ENCODE measurements around the gene CDH13.

- TF ChIP-seq CAMTA2 (CRISPR knock-in tag; conservative IDR thresholded peaks at IDR 0.05), result no peak
- no peak for TF ChIP-seq ZNF24 (IDR thresholded peaks at IDR 0.05)
- TF ChIP-seq CUX1 (CRISPR knock-in tag; IDR thresholded peaks at IDR 0.05), result no peak
- TF ChIP-seq CEBPZ (IDR thresholded peaks at IDR 0.05; ENCODE audit: borderline replicate concordance, low read depth, low read length), result no peak
- no peak for TF ChIP-seq UBTF (IDR thresholded peaks at IDR 0.05; ENCODE audit: borderline replicate concordance in 1 of 2, low read depth in 2 of 2, low read length in 2 of 2)
- no peak for TF ChIP-seq MED1 (CRISPR knock-in tag; IDR thresholded peaks at IDR 0.05; ENCODE audit: borderline replicate concordance)
- TF ChIP-seq RBFOX2 (IDR thresholded peaks at IDR 0.05; ENCODE audit: low read depth, low read length), result no peak
- no peak for TF ChIP-seq NFE2L1 (tag; IDR thresholded peaks at IDR 0.05; ENCODE audit: borderline replicate concordance, low read depth)
- TF ChIP-seq SMARCC2 (IDR thresholded peaks at IDR 0.05; ENCODE audit: low read depth), result no peak
- TF ChIP-seq CTCF (IDR thresholded peaks at IDR 0.05 in 2 of 3, conservative IDR thresholded peaks at IDR 0.05 in 1 of 3; ENCODE audit: insufficient read depth in 2 of 3, low read depth in 1 of 3, low read length in 3 of 3), result no peak
Observed at GRCh38 chr16:83409347-83409746, 782.6 kb downstream of the CDH13 start.

Data from K562 (cell line).